Measurements from ENCODE around the gene ABCB8. TPM values are rescaled to one million over a fixed set of nuclear protein-coding genes. Genes with fewer than 3 reads are reported as not detected.
A peak's percentile ranks its signal among the peaks of the same experiment; 100 is the strongest.

The ABCB8 gene
- total and polyA plus RNA-seq, 9 of the 15 experiments (the other 6 are each of a cell fraction or from before 2014, with no cell fraction given), result 7.6 to 106 (median 36.3) TPM

GRCh38 chr7:151085329-151085690 lies 57.1 kb downstream of the ABCB8 start (continued):
- TF ChIP-seq, protein P1, sequence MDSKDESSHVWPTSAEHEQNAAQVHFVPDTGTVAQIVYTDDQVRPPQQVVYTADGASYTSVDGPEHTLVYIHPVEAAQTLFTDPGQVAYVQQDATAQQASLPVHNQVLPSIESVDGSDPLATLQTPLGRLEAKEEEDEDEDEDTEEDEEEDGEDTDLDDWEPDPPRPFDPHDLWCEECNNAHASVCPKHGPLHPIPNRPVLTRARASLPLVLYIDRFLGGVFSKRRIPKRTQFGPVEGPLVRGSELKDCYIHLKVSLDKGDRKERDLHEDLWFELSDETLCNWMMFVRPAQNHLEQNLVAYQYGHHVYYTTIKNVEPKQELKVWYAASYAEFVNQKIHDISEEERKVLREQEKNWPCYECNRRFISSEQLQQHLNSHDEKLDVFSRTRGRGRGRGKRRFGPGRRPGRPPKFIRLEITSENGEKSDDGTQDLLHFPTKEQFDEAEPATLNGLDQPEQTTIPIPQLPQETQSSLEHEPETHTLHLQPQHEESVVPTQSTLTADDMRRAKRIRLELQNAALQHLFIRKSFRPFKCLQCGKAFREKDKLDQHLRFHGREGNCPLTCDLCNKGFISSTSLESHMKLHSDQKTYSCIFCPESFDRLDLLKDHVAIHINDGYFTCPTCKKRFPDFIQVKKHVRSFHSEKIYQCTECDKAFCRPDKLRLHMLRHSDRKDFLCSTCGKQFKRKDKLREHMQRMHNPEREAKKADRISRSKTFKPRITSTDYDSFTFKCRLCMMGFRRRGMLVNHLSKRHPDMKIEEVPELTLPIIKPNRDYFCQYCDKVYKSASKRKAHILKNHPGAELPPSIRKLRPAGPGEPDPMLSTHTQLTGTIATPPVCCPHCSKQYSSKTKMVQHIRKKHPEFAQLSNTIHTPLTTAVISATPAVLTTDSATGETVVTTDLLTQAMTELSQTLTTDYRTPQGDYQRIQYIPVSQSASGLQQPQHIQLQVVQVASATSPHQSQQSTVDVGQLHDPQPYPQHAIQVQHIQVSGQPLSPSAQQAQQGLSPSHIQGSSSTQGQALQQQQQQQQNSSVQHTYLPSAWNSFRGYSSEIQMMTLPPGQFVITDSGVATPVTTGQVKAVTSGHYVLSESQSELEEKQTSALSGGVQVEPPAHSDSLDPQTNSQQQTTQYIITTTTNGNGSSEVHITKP (IDR thresholded peaks at IDR 0.05; ENCODE audit: partially characterized antibody), result peak; percentile 25
- TF ChIP-seq MIER1 (IDR thresholded peaks at IDR 0.05; ENCODE audit: low read depth), result 0 out of 2 replicates have a peak, but pooled peaks have one; percentile 43
- TF ChIP-seq ZZZ3 (IDR thresholded peaks at IDR 0.05), result no peak
- TF ChIP-seq MTF1 (CRISPR knock-in tag; IDR thresholded peaks at IDR 0.05; ENCODE audit: borderline replicate concordance), result no peak
- TF ChIP-seq, protein P2, sequence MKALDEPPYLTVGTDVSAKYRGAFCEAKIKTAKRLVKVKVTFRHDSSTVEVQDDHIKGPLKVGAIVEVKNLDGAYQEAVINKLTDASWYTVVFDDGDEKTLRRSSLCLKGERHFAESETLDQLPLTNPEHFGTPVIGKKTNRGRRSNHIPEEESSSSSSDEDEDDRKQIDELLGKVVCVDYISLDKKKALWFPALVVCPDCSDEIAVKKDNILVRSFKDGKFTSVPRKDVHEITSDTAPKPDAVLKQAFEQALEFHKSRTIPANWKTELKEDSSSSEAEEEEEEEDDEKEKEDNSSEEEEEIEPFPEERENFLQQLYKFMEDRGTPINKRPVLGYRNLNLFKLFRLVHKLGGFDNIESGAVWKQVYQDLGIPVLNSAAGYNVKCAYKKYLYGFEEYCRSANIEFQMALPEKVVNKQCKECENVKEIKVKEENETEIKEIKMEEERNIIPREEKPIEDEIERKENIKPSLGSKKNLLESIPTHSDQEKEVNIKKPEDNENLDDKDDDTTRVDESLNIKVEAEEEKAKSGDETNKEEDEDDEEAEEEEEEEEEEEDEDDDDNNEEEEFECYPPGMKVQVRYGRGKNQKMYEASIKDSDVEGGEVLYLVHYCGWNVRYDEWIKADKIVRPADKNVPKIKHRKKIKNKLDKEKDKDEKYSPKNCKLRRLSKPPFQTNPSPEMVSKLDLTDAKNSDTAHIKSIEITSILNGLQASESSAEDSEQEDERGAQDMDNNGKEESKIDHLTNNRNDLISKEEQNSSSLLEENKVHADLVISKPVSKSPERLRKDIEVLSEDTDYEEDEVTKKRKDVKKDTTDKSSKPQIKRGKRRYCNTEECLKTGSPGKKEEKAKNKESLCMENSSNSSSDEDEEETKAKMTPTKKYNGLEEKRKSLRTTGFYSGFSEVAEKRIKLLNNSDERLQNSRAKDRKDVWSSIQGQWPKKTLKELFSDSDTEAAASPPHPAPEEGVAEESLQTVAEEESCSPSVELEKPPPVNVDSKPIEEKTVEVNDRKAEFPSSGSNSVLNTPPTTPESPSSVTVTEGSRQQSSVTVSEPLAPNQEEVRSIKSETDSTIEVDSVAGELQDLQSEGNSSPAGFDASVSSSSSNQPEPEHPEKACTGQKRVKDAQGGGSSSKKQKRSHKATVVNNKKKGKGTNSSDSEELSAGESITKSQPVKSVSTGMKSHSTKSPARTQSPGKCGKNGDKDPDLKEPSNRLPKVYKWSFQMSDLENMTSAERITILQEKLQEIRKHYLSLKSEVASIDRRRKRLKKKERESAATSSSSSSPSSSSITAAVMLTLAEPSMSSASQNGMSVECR (CRISPR knock-in tag; IDR thresholded peaks at IDR 0.05), result peak; percentile 10; the same call in 1 of the 2 replicates
- no peak for TF ChIP-seq SMAD3 (CRISPR knock-in tag; conservative IDR thresholded peaks at IDR 0.05)
- peak; percentile 42; the same call in 1 of the 2 replicates for TF ChIP-seq CREM (IDR thresholded peaks at IDR 0.05; ENCODE audit: low read depth)
- TF ChIP-seq CCAR2 (IDR thresholded peaks at IDR 0.05; ENCODE audit: low read depth, low read length), result no peak
- no peak for TF ChIP-seq CHD1 (IDR thresholded peaks at IDR 0.05; ENCODE audit: low read length)
- no peak for TF ChIP-seq POLR2G (IDR thresholded peaks at IDR 0.05; ENCODE audit: low read depth, low read length)
- 0 out of 2 replicates have a peak, but pooled peaks have one; percentile 32 for TF ChIP-seq TCF3 (CRISPR knock-in tag; IDR thresholded peaks at IDR 0.05)

Measured in K562 (cell line).